HEK293 (cell line): ENCODE measurements around the gene NFIB.
A peak's percentile ranks its signal among the peaks of the same experiment; 100 is the strongest.

ENCODE experiments used
- BCL11A ChIP-seq: fragments of 450-650 bp; formaldehyde crosslinking; IDR thresholded peaks from 2 replicates; pipeline ENCODE4 v1.5.1; 2016; ENCODE audit warnings: low read depth, missing biosample characterization, missing genetic modification characterization
- IKZF3 ChIP-seq: fragments of 450-650 bp; IDR thresholded peaks from 2 replicates; pipeline ENCODE4 v1.5.0; 2018; ENCODE audit warnings: missing biosample characterization, mild to moderate bottlenecking, missing genetic modification characterization, moderate library complexity
- KLF17 ChIP-seq: fragments of 450-650 bp; formaldehyde crosslinking; IDR thresholded peaks from 2 replicates; pipeline ENCODE4 v1.5.1; 2016; ENCODE audit warnings: missing biosample characterization, missing genetic modification characterization
- OVOL3 ChIP-seq: fragments of 450-650 bp; formaldehyde crosslinking; IDR thresholded peaks from 2 replicates; pipeline ENCODE4 v1.5.1; 2016; ENCODE audit warnings: missing biosample characterization, missing genetic modification characterization
- REPIN1 ChIP-seq: fragments of 450-650 bp; formaldehyde crosslinking; IDR thresholded peaks from 2 replicates; pipeline ENCODE4 v1.5.1; 2017; ENCODE audit warnings: missing biosample characterization, missing genetic modification characterization, low read depth
- SCRT1 ChIP-seq: fragments of 450-650 bp; formaldehyde crosslinking; IDR thresholded peaks from 2 replicates; pipeline ENCODE4 v1.5.1; 2016; ENCODE audit warnings: missing biosample characterization, missing genetic modification characterization, borderline replicate concordance
- SETDB1 ChIP-seq: IDR thresholded peaks from one replicate; pipeline ENCODE4 v1.6.1; 2017; ENCODE audit warnings: mild to moderate bottlenecking, low read length, moderate library complexity, mixed read lengths; ENCODE audit not compliant: insufficient read length
- SP2 ChIP-seq: fragments of 450-650 bp; formaldehyde crosslinking; IDR thresholded peaks from 2 replicates; pipeline ENCODE4 v1.5.1; 2016; ENCODE audit warnings: missing biosample characterization, missing genetic modification characterization
- WT1 ChIP-seq: fragments of 450-650 bp; formaldehyde crosslinking; IDR thresholded peaks from 2 replicates; pipeline ENCODE4 v1.5.1; 2016; ENCODE audit warnings: missing biosample characterization, missing genetic modification characterization
- ZBTB6 ChIP-seq: fragments of 450-650 bp; formaldehyde crosslinking; IDR thresholded peaks from 2 replicates; pipeline ENCODE4 v1.5.1; 2017; ENCODE audit warnings: missing biosample characterization, missing genetic modification characterization
- ZFP41 ChIP-seq: fragments of 450-650 bp; formaldehyde crosslinking; IDR thresholded peaks from 2 replicates; pipeline ENCODE4 v1.5.1; 2016; ENCODE audit warnings: missing biosample characterization, missing genetic modification characterization, borderline replicate concordance
- ZIC2 ChIP-seq: fragments of 450-650 bp; formaldehyde crosslinking; IDR thresholded peaks from 2 replicates; pipeline ENCODE4 v1.5.1; 2016; ENCODE audit warnings: missing biosample characterization, missing genetic modification characterization
- ZNF10 ChIP-seq: fragments of 450-650 bp; formaldehyde crosslinking; IDR thresholded peaks from 2 replicates; pipeline ENCODE4 v1.5.1; 2017; ENCODE audit warnings: missing biosample characterization, missing genetic modification characterization
- ZNF121 ChIP-seq: fragments of 450-650 bp; formaldehyde crosslinking; IDR thresholded peaks from 2 replicates; pipeline ENCODE4 v1.5.1; 2016; ENCODE audit warnings: missing biosample characterization, missing genetic modification characterization
- ZNF146 ChIP-seq: fragments of 450-650 bp; formaldehyde crosslinking; IDR thresholded peaks from 2 replicates; pipeline ENCODE4 v1.5.1; 2016; ENCODE audit warnings: missing biosample characterization, missing genetic modification characterization
- ZNF175 ChIP-seq: fragments of 450-650 bp; formaldehyde crosslinking; IDR thresholded peaks from 2 replicates; pipeline ENCODE4 v1.5.1; 2016; ENCODE audit warnings: missing biosample characterization, missing genetic modification characterization
- ZNF19 ChIP-seq: fragments of 450-650 bp; formaldehyde crosslinking; IDR thresholded peaks from 2 replicates; pipeline ENCODE4; 2016; ENCODE audit warnings: missing biosample characterization, missing genetic modification characterization, low read depth
- ZNF2 ChIP-seq: fragments of 450-650 bp; formaldehyde crosslinking; IDR thresholded peaks from 2 replicates; pipeline ENCODE4 v1.5.1; 2016; ENCODE audit warnings: missing biosample characterization, missing genetic modification characterization
- ZNF214 ChIP-seq: fragments of 450-650 bp; formaldehyde crosslinking; IDR thresholded peaks from 2 replicates; pipeline ENCODE4 v1.5.1; 2017; ENCODE audit warnings: missing biosample characterization, mild to moderate bottlenecking, missing genetic modification characterization, borderline replicate concordance
- ZNF239 ChIP-seq: fragments of 450-650 bp; formaldehyde crosslinking; IDR thresholded peaks from 2 replicates; pipeline ENCODE4 v1.5.1; 2016; ENCODE audit warnings: missing biosample characterization, missing genetic modification characterization
- ZNF266 ChIP-seq: fragments of 450-650 bp; formaldehyde crosslinking; IDR thresholded peaks from 2 replicates; pipeline ENCODE4 v1.5.1; 2016; ENCODE audit warnings: missing biosample characterization, missing genetic modification characterization, low read depth
- ZNF398 ChIP-seq: fragments of 450-650 bp; formaldehyde crosslinking; IDR thresholded peaks from 2 replicates; pipeline ENCODE4 v1.5.1; 2017; ENCODE audit warnings: missing biosample characterization, missing genetic modification characterization
- ZNF404 ChIP-seq: fragments of 450-650 bp; formaldehyde crosslinking; IDR thresholded peaks from 2 replicates; pipeline ENCODE4 v1.5.1; 2017; ENCODE audit warnings: missing biosample characterization, missing genetic modification characterization
- ZNF416 ChIP-seq: fragments of 450-650 bp; formaldehyde crosslinking; IDR thresholded peaks from 2 replicates; pipeline ENCODE4 v1.5.1; 2016; ENCODE audit warnings: missing biosample characterization, missing genetic modification characterization
- ZNF426 ChIP-seq: fragments of 450-650 bp; formaldehyde crosslinking; IDR thresholded peaks from 2 replicates; pipeline ENCODE4 v1.5.1; 2017; ENCODE audit warnings: missing biosample characterization, missing genetic modification characterization, mild to moderate bottlenecking, inconsistent platforms, moderate library complexity
- ZNF48 ChIP-seq: fragments of 450-650 bp; formaldehyde crosslinking; IDR thresholded peaks from 2 replicates; pipeline ENCODE4 v1.5.1; 2016; ENCODE audit warnings: missing biosample characterization, missing genetic modification characterization
- ZNF510 ChIP-seq: fragments of 450-650 bp; formaldehyde crosslinking; IDR thresholded peaks from 2 replicates; pipeline ENCODE4 v1.5.1; 2018; ENCODE audit warnings: mild to moderate bottlenecking, missing genetic modification characterization, missing biosample characterization; ENCODE audit not compliant: insufficient replicate concordance
- ZNF600 ChIP-seq: fragments of 450-650 bp; formaldehyde crosslinking; IDR thresholded peaks from 2 replicates; pipeline ENCODE4 v1.5.1; 2016; ENCODE audit warnings: missing biosample characterization, missing genetic modification characterization
- ZNF654 ChIP-seq: fragments of 450-650 bp; formaldehyde crosslinking; IDR thresholded peaks from 2 replicates; pipeline ENCODE4 v1.5.1; 2016; ENCODE audit warnings: low read depth, missing biosample characterization, missing genetic modification characterization
- ZNF701 ChIP-seq: fragments of 450-650 bp; formaldehyde crosslinking; IDR thresholded peaks from 2 replicates; pipeline ENCODE4 v1.5.1; 2016; ENCODE audit warnings: missing biosample characterization, missing genetic modification characterization
- ZNF707 ChIP-seq: fragments of 450-650 bp; formaldehyde crosslinking; IDR thresholded peaks from 2 replicates; pipeline ENCODE4 v1.5.1; 2016; ENCODE audit warnings: missing biosample characterization, missing genetic modification characterization
- ZNF747 ChIP-seq: fragments of 450-650 bp; formaldehyde crosslinking; IDR thresholded peaks from 2 replicates; pipeline ENCODE4 v1.5.1; 2016; ENCODE audit warnings: missing biosample characterization, missing genetic modification characterization
- ZNF76 ChIP-seq: fragments of 450-650 bp; formaldehyde crosslinking; IDR thresholded peaks from 2 replicates; pipeline ENCODE4; 2016; ENCODE audit warnings: low read depth, missing biosample characterization, missing genetic modification characterization, borderline replicate concordance
- ZNF776 ChIP-seq: fragments of 450-650 bp; formaldehyde crosslinking; IDR thresholded peaks from 2 replicates; pipeline ENCODE4 v1.5.0; 2017; ENCODE audit warnings: missing biosample characterization, missing genetic modification characterization, borderline replicate concordance
- ZNF785 ChIP-seq: fragments of 450-650 bp; formaldehyde crosslinking; IDR thresholded peaks from 2 replicates; pipeline ENCODE4 v1.5.1; 2016; ENCODE audit warnings: missing biosample characterization, missing genetic modification characterization

Gene NFIB

GRCh38 chr9:14136646-14137370, 177.1 kb downstream of the NFIB start (continued):
- TF ChIP-seq ZNF398 (tag by site-specific recombination) (no peak), ZNF239 (no peak), ZNF214 (tag by site-specific recombination) (no peak), ZBTB6 (no peak), ZNF510 (tag by site-specific recombination) (no peak), IKZF3 (tag by site-specific recombination) (peak; percentile 60; the same call in 1 of the 2 replicates), REPIN1 (tag by site-specific recombination) (no peak), ZNF747 (tag by site-specific recombination) (no peak), ZNF654 (tag by site-specific recombination) (no peak; the same call in 1 of the 2 replicates), ZNF785 (tag by site-specific recombination) (no peak), ZNF266 (no peak), ZNF404 (tag by site-specific recombination) (no peak), ZNF121 (tag by site-specific recombination) (no peak), ZNF48 (tag by site-specific recombination) (no peak), ZNF707 (no peak), ZNF600 (tag by site-specific recombination) (peak; percentile 94), ZNF2 (tag by site-specific recombination) (no peak), SCRT1 (tag by site-specific recombination) (peak; percentile 22; the same call in 1 of the 2 replicates), ZNF146 (no peak), ZNF76 (tag by site-specific recombination) (no peak), ZNF701 (tag by site-specific recombination) (no peak), SP2 (tag by site-specific recombination) (no peak), WT1 (tag by site-specific recombination) (peak; percentile 66), KLF17 (tag by site-specific recombination) (no peak), OVOL3 (tag by site-specific recombination) (no peak), ZNF10 (tag by site-specific recombination) (0 out of 2 replicates have a peak, but pooled peaks have one; percentile 40), ZNF426 (tag by site-specific recombination) (no peak), SETDB1 (no peak), ZNF776 (tag by site-specific recombination) (no peak), ZIC2 (tag by site-specific recombination) (no peak), ZFP41 (tag by site-specific recombination) (no peak), ZNF416 (tag by site-specific recombination) (no peak), ZNF19 (no peak), ZNF175 (tag by site-specific recombination) (no peak), BCL11A (tag by site-specific recombination) (peak; percentile 56; the same call in 1 of the 2 replicates)
